ENCODE results near the gene PEX6. TPM values are rescaled to one million over a fixed set of nuclear protein-coding genes. Genes with fewer than 3 reads are reported as not detected.

PEX6 gene
- total and polyA plus RNA-seq, 2 of the 13 experiments (the other 11 are each of a cell fraction or from before 2014, with no cell fraction given), result 5.1 to 6.7 TPM

DNA sequence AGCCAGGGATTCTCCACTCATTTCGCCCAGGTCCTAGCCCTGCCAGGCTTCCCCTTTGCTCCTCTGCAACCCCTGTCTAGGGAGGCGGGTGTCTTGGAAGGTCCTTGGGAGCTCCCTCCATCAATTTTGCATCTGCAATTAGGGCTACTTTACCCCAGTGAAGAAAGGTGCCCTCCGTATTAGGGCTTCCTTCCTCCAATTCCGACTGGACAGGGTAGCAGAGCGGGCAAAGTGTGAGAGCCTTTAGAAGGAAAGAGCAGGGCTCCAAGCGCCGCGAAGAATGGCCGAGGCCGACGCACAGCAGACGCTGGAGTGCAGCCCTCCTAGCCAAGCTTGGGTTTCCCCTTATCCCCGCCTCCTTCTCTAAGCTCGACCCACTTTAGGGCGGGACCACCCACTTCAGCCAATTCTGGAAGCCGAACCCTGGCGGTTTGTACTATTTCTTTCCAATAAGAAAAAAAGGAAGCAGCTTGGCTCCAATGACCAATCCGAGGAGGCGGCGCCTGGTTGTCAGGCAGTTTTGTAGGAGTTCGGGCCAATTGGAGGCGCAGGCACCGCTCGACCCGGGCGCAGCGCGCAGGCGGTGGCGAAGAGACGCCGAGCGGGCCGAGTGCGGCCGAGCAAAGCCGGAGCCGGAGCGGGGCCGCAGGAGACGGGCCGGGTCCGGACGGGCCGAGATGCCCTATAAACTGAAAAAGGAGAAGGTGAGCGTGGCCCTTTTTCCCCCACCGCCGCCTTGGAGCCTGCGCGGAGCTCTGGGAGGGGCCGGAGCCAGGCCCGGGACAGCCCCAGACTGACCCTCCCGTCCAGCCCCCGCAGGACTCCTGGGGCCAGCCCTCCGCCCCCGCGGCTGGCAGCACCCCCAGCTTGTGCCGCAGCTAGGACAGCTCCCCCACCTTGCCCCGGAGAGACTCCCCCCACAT lies 5.3 kb upstream of the PEX6 start, which contains the start of gene PPP2R5D (continued):
- TF ChIP-seq ZNF75D (CRISPR knock-in tag; IDR thresholded peaks at IDR 0.05; ENCODE audit: borderline replicate concordance), result no peak
- TF ChIP-seq ZNF572 (CRISPR knock-in tag; IDR thresholded peaks at IDR 0.05), result peak; percentile 88; the same call in 1 of the 2 replicates
- peak; percentile 24; the same call in 1 of the 2 replicates for TF ChIP-seq NCOR1 (IDR thresholded peaks at IDR 0.05; ENCODE audit: borderline replicate concordance, low read length)
- peak; percentile 59 for TF ChIP-seq ZNF446 (CRISPR knock-in tag; IDR thresholded peaks at IDR 0.05)
- TF ChIP-seq ZSCAN31 (CRISPR knock-in tag; IDR thresholded peaks at IDR 0.05; ENCODE audit: low read depth), result peak; percentile 82
- TF ChIP-seq, protein P1, sequence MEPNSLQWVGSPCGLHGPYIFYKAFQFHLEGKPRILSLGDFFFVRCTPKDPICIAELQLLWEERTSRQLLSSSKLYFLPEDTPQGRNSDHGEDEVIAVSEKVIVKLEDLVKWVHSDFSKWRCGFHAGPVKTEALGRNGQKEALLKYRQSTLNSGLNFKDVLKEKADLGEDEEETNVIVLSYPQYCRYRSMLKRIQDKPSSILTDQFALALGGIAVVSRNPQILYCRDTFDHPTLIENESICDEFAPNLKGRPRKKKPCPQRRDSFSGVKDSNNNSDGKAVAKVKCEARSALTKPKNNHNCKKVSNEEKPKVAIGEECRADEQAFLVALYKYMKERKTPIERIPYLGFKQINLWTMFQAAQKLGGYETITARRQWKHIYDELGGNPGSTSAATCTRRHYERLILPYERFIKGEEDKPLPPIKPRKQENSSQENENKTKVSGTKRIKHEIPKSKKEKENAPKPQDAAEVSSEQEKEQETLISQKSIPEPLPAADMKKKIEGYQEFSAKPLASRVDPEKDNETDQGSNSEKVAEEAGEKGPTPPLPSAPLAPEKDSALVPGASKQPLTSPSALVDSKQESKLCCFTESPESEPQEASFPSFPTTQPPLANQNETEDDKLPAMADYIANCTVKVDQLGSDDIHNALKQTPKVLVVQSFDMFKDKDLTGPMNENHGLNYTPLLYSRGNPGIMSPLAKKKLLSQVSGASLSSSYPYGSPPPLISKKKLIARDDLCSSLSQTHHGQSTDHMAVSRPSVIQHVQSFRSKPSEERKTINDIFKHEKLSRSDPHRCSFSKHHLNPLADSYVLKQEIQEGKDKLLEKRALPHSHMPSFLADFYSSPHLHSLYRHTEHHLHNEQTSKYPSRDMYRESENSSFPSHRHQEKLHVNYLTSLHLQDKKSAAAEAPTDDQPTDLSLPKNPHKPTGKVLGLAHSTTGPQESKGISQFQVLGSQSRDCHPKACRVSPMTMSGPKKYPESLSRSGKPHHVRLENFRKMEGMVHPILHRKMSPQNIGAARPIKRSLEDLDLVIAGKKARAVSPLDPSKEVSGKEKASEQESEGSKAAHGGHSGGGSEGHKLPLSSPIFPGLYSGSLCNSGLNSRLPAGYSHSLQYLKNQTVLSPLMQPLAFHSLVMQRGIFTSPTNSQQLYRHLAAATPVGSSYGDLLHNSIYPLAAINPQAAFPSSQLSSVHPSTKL (CRISPR knock-in tag; IDR thresholded peaks at IDR 0.05), result peak; percentile 33; the same call in 1 of the 2 replicates
- no peak for TF ChIP-seq ZNF10 (CRISPR knock-in tag; IDR thresholded peaks at IDR 0.05; ENCODE audit: borderline replicate concordance, low read depth)
- TF ChIP-seq, protein P2, sequence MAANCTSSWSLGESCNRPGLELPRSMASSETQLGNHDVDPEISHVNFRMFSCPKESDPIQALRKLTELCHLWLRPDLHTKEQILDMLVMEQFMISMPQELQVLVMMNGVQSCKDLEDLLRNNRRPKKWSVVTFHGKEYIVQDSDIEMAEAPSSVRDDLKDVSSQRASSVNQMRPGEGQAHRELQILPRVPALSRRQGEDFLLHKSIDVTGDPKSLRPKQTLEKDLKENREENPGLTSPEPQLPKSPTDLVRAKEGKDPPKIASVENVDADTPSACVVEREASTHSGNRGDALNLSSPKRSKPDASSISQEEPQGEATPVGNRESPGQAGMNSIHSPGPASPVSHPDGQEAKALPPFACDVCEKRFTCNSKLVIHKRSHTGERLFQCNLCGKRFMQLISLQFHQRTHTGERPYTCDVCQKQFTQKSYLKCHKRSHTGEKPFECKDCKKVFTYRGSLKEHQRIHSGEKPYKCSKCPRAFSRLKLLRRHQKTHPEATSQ (CRISPR knock-in tag; IDR thresholded peaks at IDR 0.05; ENCODE audit: borderline replicate concordance), result 0 out of 2 replicates have a peak, but pooled peaks have one; percentile 60
- TF ChIP-seq NCOA5 (CRISPR knock-in tag; IDR thresholded peaks at IDR 0.05), result no peak
- TF ChIP-seq, protein P3, sequence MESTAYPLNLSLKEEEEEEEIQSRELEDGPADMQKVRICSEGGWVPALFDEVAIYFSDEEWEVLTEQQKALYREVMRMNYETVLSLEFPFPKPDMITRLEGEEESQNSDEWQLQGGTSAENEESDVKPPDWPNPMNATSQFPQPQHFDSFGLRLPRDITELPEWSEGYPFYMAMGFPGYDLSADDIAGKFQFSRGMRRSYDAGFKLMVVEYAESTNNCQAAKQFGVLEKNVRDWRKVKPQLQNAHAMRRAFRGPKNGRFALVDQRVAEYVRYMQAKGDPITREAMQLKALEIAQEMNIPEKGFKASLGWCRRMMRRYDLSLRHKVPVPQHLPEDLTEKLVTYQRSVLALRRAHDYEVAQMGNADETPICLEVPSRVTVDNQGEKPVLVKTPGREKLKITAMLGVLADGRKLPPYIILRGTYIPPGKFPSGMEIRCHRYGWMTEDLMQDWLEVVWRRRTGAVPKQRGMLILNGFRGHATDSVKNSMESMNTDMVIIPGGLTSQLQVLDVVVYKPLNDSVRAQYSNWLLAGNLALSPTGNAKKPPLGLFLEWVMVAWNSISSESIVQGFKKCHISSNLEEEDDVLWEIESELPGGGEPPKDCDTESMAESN (CRISPR knock-in tag; conservative IDR thresholded peaks at IDR 0.05), result peak; percentile 29; the same call in 1 of the 2 replicates
- no peak for TF ChIP-seq PAWR (CRISPR knock-in tag; IDR thresholded peaks at IDR 0.05; ENCODE audit: borderline replicate concordance)
- TF ChIP-seq ZSCAN22 (CRISPR knock-in tag; IDR thresholded peaks at IDR 0.05), result no peak
- TF ChIP-seq REPIN1 (CRISPR knock-in tag; IDR thresholded peaks at IDR 0.05; ENCODE audit: borderline replicate concordance, low read depth), result peak; percentile 90
- TF ChIP-seq, protein P4, sequence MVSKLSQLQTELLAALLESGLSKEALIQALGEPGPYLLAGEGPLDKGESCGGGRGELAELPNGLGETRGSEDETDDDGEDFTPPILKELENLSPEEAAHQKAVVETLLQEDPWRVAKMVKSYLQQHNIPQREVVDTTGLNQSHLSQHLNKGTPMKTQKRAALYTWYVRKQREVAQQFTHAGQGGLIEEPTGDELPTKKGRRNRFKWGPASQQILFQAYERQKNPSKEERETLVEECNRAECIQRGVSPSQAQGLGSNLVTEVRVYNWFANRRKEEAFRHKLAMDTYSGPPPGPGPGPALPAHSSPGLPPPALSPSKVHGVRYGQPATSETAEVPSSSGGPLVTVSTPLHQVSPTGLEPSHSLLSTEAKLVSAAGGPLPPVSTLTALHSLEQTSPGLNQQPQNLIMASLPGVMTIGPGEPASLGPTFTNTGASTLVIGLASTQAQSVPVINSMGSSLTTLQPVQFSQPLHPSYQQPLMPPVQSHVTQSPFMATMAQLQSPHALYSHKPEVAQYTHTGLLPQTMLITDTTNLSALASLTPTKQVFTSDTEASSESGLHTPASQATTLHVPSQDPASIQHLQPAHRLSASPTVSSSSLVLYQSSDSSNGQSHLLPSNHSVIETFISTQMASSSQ (IDR thresholded peaks at IDR 0.05; ENCODE audit: low read depth), result no peak
- TF ChIP-seq, protein P4 (CRISPR knock-in tag; IDR thresholded peaks at IDR 0.05; ENCODE audit: borderline replicate concordance), result no peak; the same call in 1 of the 2 replicates
- TF ChIP-seq ZNF674 (CRISPR knock-in tag; IDR thresholded peaks at IDR 0.05; ENCODE audit: low read depth), result 0 out of 2 replicates have a peak, but pooled peaks have one; percentile 66

Measured in HepG2 (cell line).